ENCODE results near the gene CARD8.

DNA sequence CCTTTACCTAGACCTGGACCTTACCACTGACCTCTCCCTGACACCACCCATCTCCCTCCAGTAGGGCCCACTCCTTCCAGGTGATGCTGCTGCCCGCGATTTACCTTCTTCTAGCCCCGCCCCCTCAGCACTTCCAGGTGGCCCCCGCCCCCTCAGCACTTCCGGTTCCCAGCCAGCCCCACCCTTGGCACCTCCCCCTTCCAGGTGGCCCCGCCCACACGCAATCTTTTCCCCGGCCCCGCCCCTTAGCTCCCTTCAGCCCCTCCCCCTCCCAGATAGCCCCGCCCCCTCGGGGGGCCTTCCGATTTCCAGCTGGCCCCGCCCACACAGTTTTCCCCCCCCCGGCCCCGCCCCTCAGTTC, 86.2 kb downstream of the CARD8 start:
- TF ChIP-seq, protein P1, sequence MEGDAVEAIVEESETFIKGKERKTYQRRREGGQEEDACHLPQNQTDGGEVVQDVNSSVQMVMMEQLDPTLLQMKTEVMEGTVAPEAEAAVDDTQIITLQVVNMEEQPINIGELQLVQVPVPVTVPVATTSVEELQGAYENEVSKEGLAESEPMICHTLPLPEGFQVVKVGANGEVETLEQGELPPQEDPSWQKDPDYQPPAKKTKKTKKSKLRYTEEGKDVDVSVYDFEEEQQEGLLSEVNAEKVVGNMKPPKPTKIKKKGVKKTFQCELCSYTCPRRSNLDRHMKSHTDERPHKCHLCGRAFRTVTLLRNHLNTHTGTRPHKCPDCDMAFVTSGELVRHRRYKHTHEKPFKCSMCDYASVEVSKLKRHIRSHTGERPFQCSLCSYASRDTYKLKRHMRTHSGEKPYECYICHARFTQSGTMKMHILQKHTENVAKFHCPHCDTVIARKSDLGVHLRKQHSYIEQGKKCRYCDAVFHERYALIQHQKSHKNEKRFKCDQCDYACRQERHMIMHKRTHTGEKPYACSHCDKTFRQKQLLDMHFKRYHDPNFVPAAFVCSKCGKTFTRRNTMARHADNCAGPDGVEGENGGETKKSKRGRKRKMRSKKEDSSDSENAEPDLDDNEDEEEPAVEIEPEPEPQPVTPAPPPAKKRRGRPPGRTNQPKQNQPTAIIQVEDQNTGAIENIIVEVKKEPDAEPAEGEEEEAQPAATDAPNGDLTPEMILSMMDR (IDR thresholded peaks at IDR 0.05; ENCODE audit: insufficient read depth, low read length) = no peak
- TF ChIP-seq POLR2AphosphoS5 (IDR thresholded peaks at IDR 0.05; ENCODE audit: low read depth) = no peak

Measured in HL-60 (cell line).